H9 (cell line): ENCODE measurements around the gene MAMDC4. TPM values are rescaled to one million over a fixed set of nuclear protein-coding genes. Genes with fewer than 3 reads are reported as not detected.

ENCODE experiments used
- DNase-seq: peaks from one replicate; pipeline ENCODE4 v3.0.0-alpha.2; 2017
- H2AFZ ChIP-seq: one replicate; pipeline ENCODE4 v1.6.1; 2013; ENCODE audit warnings: mild to moderate bottlenecking, low read length, control low read depth, moderate library complexity
- H2AK5ac ChIP-seq: 2 replicates; pipeline ENCODE4 v1.6.1; 2013; ENCODE audit warnings: low read length, control low read depth, mixed read lengths; ENCODE audit not compliant: insufficient read length
- H2BK120ac ChIP-seq: one replicate; pipeline ENCODE4 v1.6.1; 2013; ENCODE audit warnings: low read depth, mild to moderate bottlenecking, low read length, control low read depth, inconsistent platforms; ENCODE audit not compliant: poor library complexity, severe bottlenecking
- H2BK12ac ChIP-seq: 2 replicates; pipeline ENCODE4 v1.6.1; 2013; ENCODE audit warnings: low read length, control low read depth, mixed read lengths, low read depth; ENCODE audit not compliant: insufficient read length
- H2BK15ac ChIP-seq: 2 replicates; pipeline ENCODE4 v1.6.1; 2013; ENCODE audit warnings: low read depth, low read length, control low read depth
- H2BK20ac ChIP-seq: one replicate; pipeline ENCODE4 v1.6.1; 2013; ENCODE audit warnings: low read depth, mild to moderate bottlenecking, low read length, control low read depth, inconsistent platforms; ENCODE audit not compliant: poor library complexity, severe bottlenecking
- H2BK5ac ChIP-seq: 2 replicates; pipeline ENCODE4 v1.6.1; 2013; ENCODE audit warnings: low read length, control low read depth, mixed read lengths; ENCODE audit not compliant: insufficient read length
- H3K14ac ChIP-seq: 2 replicates; pipeline ENCODE4 v1.6.1; 2013; ENCODE audit warnings: low read length, control low read depth; ENCODE audit not compliant: insufficient read depth
- H3K18ac ChIP-seq: 2 replicates; pipeline ENCODE4 v1.6.1; 2013; ENCODE audit warnings: low read depth, mild to moderate bottlenecking, mixed read lengths, low read length, control low read depth; ENCODE audit not compliant: insufficient read length
- H3K23ac ChIP-seq: 2 replicates; pipeline ENCODE4 v1.6.1; 2013; ENCODE audit warnings: low read length, control low read depth, mixed read lengths, low read depth; ENCODE audit not compliant: insufficient read length
- H3K23me2 ChIP-seq: 2 replicates; pipeline ENCODE4 v1.6.1; 2013; ENCODE audit warnings: low read depth, mild to moderate bottlenecking, mixed read lengths, low read length, control low read depth; ENCODE audit not compliant: insufficient read length, poor library complexity, severe bottlenecking
- H3K27ac ChIP-seq: 2 replicates; pipeline ENCODE4 v1.5.1; 2013; ENCODE audit warnings: low read length, control low read depth, mixed read lengths, low read depth; ENCODE audit not compliant: insufficient read length
- H3K27me3 ChIP-seq: 2 replicates; pipeline ENCODE4 v1.6.1; 2013; ENCODE audit warnings: low read length, control low read depth, inconsistent platforms; ENCODE audit not compliant: insufficient read depth
- H3K4ac ChIP-seq: 2 replicates; pipeline ENCODE4 v1.6.1; 2013; ENCODE audit warnings: low read depth, mild to moderate bottlenecking, control low read depth, inconsistent platforms, low read length, moderate library complexity
- H3K4me1 ChIP-seq: 2 replicates; pipeline ENCODE4 v1.6.1; 2013; ENCODE audit warnings: low read length, control low read depth, inconsistent platforms; ENCODE audit not compliant: insufficient read depth
- H3K4me2 ChIP-seq: 2 replicates; pipeline ENCODE4 v1.6.1; 2013; ENCODE audit warnings: low read length, control low read depth, mixed read lengths; ENCODE audit not compliant: insufficient read length, insufficient read depth
- H3K56ac ChIP-seq: 2 replicates; pipeline ENCODE4 v1.6.1; 2013; ENCODE audit warnings: low read depth, mild to moderate bottlenecking, mixed read lengths, low read length, control low read depth; ENCODE audit not compliant: insufficient read length
- H3K79me1 ChIP-seq: 2 replicates; pipeline ENCODE4 v1.6.1; 2013; ENCODE audit warnings: low read depth, mild to moderate bottlenecking, moderate library complexity, low read length, control low read depth, inconsistent platforms; ENCODE audit not compliant: insufficient read depth, poor library complexity, severe bottlenecking
- H3K79me2 ChIP-seq: 2 replicates; pipeline ENCODE4 v1.6.1; 2013; ENCODE audit warnings: low read length, control low read depth, inconsistent platforms; ENCODE audit not compliant: insufficient read depth
- H3K9ac ChIP-seq: 2 replicates; pipeline ENCODE4 v1.6.1; 2013; ENCODE audit warnings: low read length, control low read depth, mixed read lengths; ENCODE audit not compliant: insufficient read length; ENCODE audit errors: extremely low read depth
- H3K9me3 ChIP-seq: one replicate; pipeline ENCODE4 v1.6.1; 2013; ENCODE audit warnings: low read depth, low read length, inconsistent platforms; ENCODE audit not compliant: control insufficient read depth
- H3T11ph ChIP-seq: one replicate; pipeline ENCODE4 v1.6.1; 2013; ENCODE audit warnings: mild to moderate bottlenecking, low read length, control low read depth, inconsistent platforms
- H4K20me1 ChIP-seq: one replicate; pipeline ENCODE4 v1.6.1; 2013; ENCODE audit not compliant: control insufficient read depth, insufficient read length, insufficient read depth
- H4K5ac ChIP-seq: 2 replicates; pipeline ENCODE4 v1.6.1; 2013; ENCODE audit warnings: low read depth, mild to moderate bottlenecking, mixed read lengths, low read length, control low read depth; ENCODE audit not compliant: insufficient read length
- H4K8ac ChIP-seq: replicated peaks from 2 replicates; pipeline ENCODE4 v1.6.1; 2013; ENCODE audit warnings: low read length, control low read depth, mixed read lengths, low read depth; ENCODE audit not compliant: insufficient read length
- H4K91ac ChIP-seq: 2 replicates; pipeline ENCODE4 v1.6.1; 2013; ENCODE audit warnings: low read depth, mild to moderate bottlenecking, moderate library complexity, mixed read lengths, low read length, control low read depth; ENCODE audit not compliant: insufficient read length
- H3K27ac Mint-ChIP-seq, 3 experiments: 2 replicates in 2 of 3; 3 replicates in 1 of 3; pipeline ENCODE4 v1.8.0; 2020 to 2021; ENCODE audit warnings: mixed read lengths in 3 of 3, mild to moderate bottlenecking in 1 of 3, moderate library complexity in 1 of 3
- H3K27me3 Mint-ChIP-seq: 2 replicates; pipeline ENCODE4 v1.8.0; 2021; ENCODE audit warnings: low read depth, mild to moderate bottlenecking, moderate library complexity, mixed read lengths
- H3K36me3 Mint-ChIP-seq, 3 experiments: 2 replicates in 2 of 3; 3 replicates in 1 of 3; pipeline ENCODE4 v1.8.0; 2020 to 2021; ENCODE audit warnings: low read depth in 3 of 3, mixed read lengths in 3 of 3; ENCODE audit not compliant: insufficient read depth in 1 of 3
- H3K4me1 Mint-ChIP-seq, 2 experiments: 2 replicates each; pipeline ENCODE4 v1.8.0; 2020; ENCODE audit warnings: mixed read lengths in 2 of 2
- H3K4me3 Mint-ChIP-seq, 2 experiments: 2 replicates in 1 of 2; 3 replicates in 1 of 2; pipeline ENCODE4 v1.8.0; 2020 to 2021; ENCODE audit warnings: mild to moderate bottlenecking in 2 of 2, mixed read lengths in 2 of 2, moderate library complexity in 1 of 2
- H3K9me3 Mint-ChIP-seq, 2 experiments: 2 replicates in 1 of 2; 3 replicates in 1 of 2; pipeline ENCODE4 v1.8.0; 2020; ENCODE audit warnings: mild to moderate bottlenecking in 2 of 2, mixed read lengths in 2 of 2, moderate library complexity in 1 of 2
- CTCF ChIP-seq: fragments of 200-600 bp; sonication (generic); conservative IDR thresholded peaks from 3 replicates; pipeline ENCODE4 v1.8.0; 2021; ENCODE audit warnings: antibody characterized with exemption, mild to moderate bottlenecking
- WGBS: extraction: QIAGEN DNeasy Blood & Tissue Kit; methylation state at CpG from one replicate; pipeline ENCODE4 v1.1.7; 2013; ENCODE audit warnings: missing lambda C conversion rate, low lambda C conversion rate, mixed read lengths; ENCODE audit not compliant: insufficient read length; ENCODE audit errors: extremely low coverage; 5-methylcytosine and 5-hydroxymethylcytosine counted together
- total RNA-seq: library from RNA; stranded (reverse); gene quantifications from 2 replicates; pipeline ENCODE4 v1.2.1, GENCODE V29; 2021

The MAMDC4 gene
- total RNA-seq, 1 experiment from 2014 or later = 9.2 TPM

DNA sequence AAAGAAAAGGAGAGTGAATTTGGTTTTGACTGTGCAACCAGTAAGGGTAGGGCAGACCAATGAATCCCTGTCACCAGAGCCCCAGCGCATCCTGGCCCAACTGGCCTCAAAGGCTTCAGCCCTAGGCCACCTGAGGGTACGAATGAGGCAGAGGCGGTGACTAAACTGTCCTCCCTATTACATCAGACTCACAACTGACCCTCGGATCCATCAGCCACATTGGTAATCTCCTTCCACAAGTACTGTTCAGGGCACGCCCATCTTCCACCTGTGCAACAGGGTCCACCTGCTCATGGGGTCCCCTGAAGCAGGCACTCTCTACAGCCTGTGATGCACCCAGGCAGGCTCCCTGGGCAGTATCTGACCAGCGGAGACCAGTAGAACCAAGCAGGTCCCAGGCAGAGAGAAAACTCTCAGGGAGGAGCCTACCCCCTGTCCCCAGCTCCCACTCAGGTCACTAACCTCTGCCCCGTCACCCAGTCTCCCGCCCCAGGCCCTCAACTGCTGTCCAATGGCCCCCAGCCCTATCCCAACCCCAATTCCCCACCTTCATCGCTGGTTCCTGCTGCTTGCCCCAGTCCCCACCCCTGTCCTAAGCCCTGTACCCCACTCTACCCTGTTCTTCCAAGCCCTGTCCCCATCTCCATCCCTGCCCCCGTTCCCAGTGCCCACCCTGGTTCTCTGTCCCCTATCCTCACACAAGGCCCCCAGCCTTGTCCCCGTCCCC is 13.1 kb downstream of the MAMDC4 start:
- Histone ChIP-seq H2BK15ac (no peak overlapping the region), H3K27ac (no peak overlapping the region), H4K5ac (no peak overlapping the region), H3K4me1 (0 out of 2 replicates have a peak, but pooled peaks cover 3% of the 10 kb centered on the region), H3K79me2 (peaks cover 2% of the 10 kb centered on the region; the same call in 1 of the 2 replicates), H2BK5ac (no peak overlapping the region), H3K23me2 (peaks cover 4% of the 10 kb centered on the region), H3T11ph (no peak overlapping the region), H2AK5ac (no peak overlapping the region), H3K18ac (no peak overlapping the region), H3K9ac (peak overlapping the region; percentile 21), H2BK20ac (no peak overlapping the region), H3K79me1 (peaks cover 2% of the 10 kb centered on the region), H4K20me1 (no peaks in the 10 kb centered on the region), H2BK120ac (no peak overlapping the region), H3K9me3 (peaks cover 5% of the 10 kb centered on the region), H3K4me2 (peak overlapping the region; percentile 46), H2BK12ac (no peak overlapping the region), H2AFZ (no peak overlapping the region), H3K14ac (no peak overlapping the region), H3K4ac (no peak overlapping the region), H3K23ac (no peak overlapping the region), H4K91ac (no peak overlapping the region), H3K27me3 (no peaks in the 10 kb centered on the region), H3K56ac (no peak overlapping the region), H4K8ac (no peak overlapping the region)
- Mint-ChIP-seq H3K27ac (peak overlapping the region in 1 of 3 experiments; percentile 63; a peak in 1 of 7 replicates), H3K36me3 (peaks cover 22 to 58% (median 57%) of the 10 kb centered on the region in 3 experiments), H3K4me3 (peak overlapping the region; percentile 78 to 84), H3K9me3 (peaks cover 18 to 32% of the 10 kb centered on the region in 2 experiments), H3K27me3 (peaks cover 7% of the 10 kb centered on the region), H3K4me1 (peaks cover 5 to 6% of the 10 kb centered on the region in 2 experiments)
- no peak for DNase-seq
- no peak for TF ChIP-seq CTCF
- no CpG with 5 or more reads among the region's 11 CpGs for WGBS
